IMR-90 (cell line): ENCODE measurements around the gene CWC27. TPM values are rescaled to one million over a fixed set of nuclear protein-coding genes. Genes with fewer than 3 reads are reported as not detected.

Experiments used
- ATAC-seq: fragments of 200-7000 bp; cut with Tn5 transposase; 2 replicates; pipeline ENCODE4 v1.9.1; 2020; ENCODE audit warnings: low read depth, mild to moderate bottlenecking, moderate library complexity
- BruUV-seq: library from RNA; stranded (reverse); fragments of 400-500 nt; replicated peaks from 2 replicates; lab custom pipeline; 2021; lab: Mats Ljungman, UMichigan
- CTCF ChIA-PET: fragments of 300-600 bp; formaldehyde crosslinking; extraction: SDS; loops from one replicate; lab custom pipeline; 2021; ENCODE audit warnings: antibody characterized with exemption; lab: Yijun Ruan, JAX
- POLR2A ChIA-PET: fragments of 300-600 bp; sonication (Branson Sonifier 250); formaldehyde crosslinking; loops from one replicate; lab custom pipeline; 2022; ENCODE audit warnings: antibody characterized with exemption; ENCODE audit not compliant: unreplicated experiment; lab: Charles Lee
- DNase-seq: peaks from one replicate; pipeline ENCODE4 v3.0.0; 2013
- H2AFZ ChIP-seq: replicated peaks from 2 replicates; pipeline ENCODE3; 2013; ENCODE audit warnings: low read length, mild to moderate bottlenecking; ENCODE audit not compliant: poor library complexity
- H2AK5ac ChIP-seq: 2 replicates; pipeline ENCODE4 v1.6.1; 2013; ENCODE audit warnings: low read depth, low read length, inconsistent platforms
- H2AK9ac ChIP-seq: replicated peaks from 2 replicates; pipeline ENCODE3; 2013; ENCODE audit warnings: mild to moderate bottlenecking, low read depth, low read length, moderate library complexity; ENCODE audit not compliant: poor library complexity
- H2BK120ac ChIP-seq: 2 replicates; pipeline ENCODE4 v1.6.1; 2013; ENCODE audit warnings: low read depth, low read length, inconsistent platforms
- H2BK15ac ChIP-seq: 3 replicates; pipeline ENCODE4 v1.6.1; 2013; ENCODE audit warnings: low read depth, low read length, inconsistent platforms
- H2BK20ac ChIP-seq: 2 replicates; pipeline ENCODE4 v1.6.1; 2013; ENCODE audit warnings: low read depth, mild to moderate bottlenecking, inconsistent platforms, low read length, moderate library complexity
- H2BK5ac ChIP-seq: 2 replicates; pipeline ENCODE4 v1.6.1; 2013; ENCODE audit warnings: mild to moderate bottlenecking, low read depth, low read length, inconsistent platforms; ENCODE audit not compliant: poor library complexity, severe bottlenecking
- H3K14ac ChIP-seq: replicated peaks from 2 replicates; pipeline ENCODE4 v1.6.1; 2013; ENCODE audit warnings: low read depth, low read length, inconsistent platforms
- H3K18ac ChIP-seq: 2 replicates; pipeline ENCODE4 v1.6.1; 2013; ENCODE audit warnings: low read depth, low read length, control low read depth
- H3K23ac ChIP-seq: 2 replicates; pipeline ENCODE4 v1.6.1; 2013; ENCODE audit warnings: low read depth, low read length, inconsistent platforms
- H3K27ac ChIP-seq: 2 replicates; pipeline ENCODE4 v1.5.1; 2013; ENCODE audit warnings: mild to moderate bottlenecking, control low read depth, low read length; ENCODE audit not compliant: insufficient read depth
- H3K27me3 ChIP-seq: 2 replicates; pipeline ENCODE4 v1.6.1; 2013; ENCODE audit warnings: low read length; ENCODE audit not compliant: control insufficient read depth, insufficient read depth
- H3K36me3 ChIP-seq: 2 replicates; pipeline ENCODE4 v1.6.1; 2013; ENCODE audit warnings: low read length, mixed read lengths; ENCODE audit not compliant: control insufficient read depth, insufficient read depth
- H3K4ac ChIP-seq: 2 replicates; pipeline ENCODE4 v1.6.1; 2013; ENCODE audit warnings: low read depth, low read length, inconsistent platforms
- H3K4me1 ChIP-seq: 2 replicates; pipeline ENCODE4 v1.6.1; 2013; ENCODE audit warnings: low read length, mixed read lengths; ENCODE audit not compliant: control insufficient read depth, insufficient read depth
- H3K4me2 ChIP-seq: 2 replicates; pipeline ENCODE4 v1.6.1; 2013; ENCODE audit warnings: low read depth, mild to moderate bottlenecking, control low read depth, low read length, moderate library complexity
- H3K4me3 ChIP-seq: 2 replicates; pipeline ENCODE4 v1.5.1; 2013; ENCODE audit warnings: low read depth, mild to moderate bottlenecking, control low read depth, low read length, moderate library complexity; ENCODE audit not compliant: insufficient read depth
- H3K56ac ChIP-seq: 2 replicates; pipeline ENCODE4 v1.6.1; 2013; ENCODE audit warnings: low read length, inconsistent platforms; ENCODE audit not compliant: insufficient read depth; ENCODE audit errors: extremely low read depth
- H3K79me1 ChIP-seq, 2 experiments: 2 replicates each; pipeline ENCODE4 v1.6.1; 2013; ENCODE audit warnings: low read length in 2 of 2, inconsistent platforms in 1 of 2, low read depth in 1 of 2
- H3K9ac ChIP-seq: 2 replicates; pipeline ENCODE4 v1.6.1; 2013; ENCODE audit warnings: low read depth, low read length, control low read depth
- H3K9me1 ChIP-seq: 2 replicates; pipeline ENCODE4 v1.6.1; 2013; ENCODE audit warnings: low read length, inconsistent platforms; ENCODE audit not compliant: insufficient read depth
- H3K9me3 ChIP-seq: 2 replicates; pipeline ENCODE4 v1.6.1; 2013; ENCODE audit warnings: low read length; ENCODE audit not compliant: control insufficient read depth, insufficient read depth
- H4K20me1 ChIP-seq: 2 replicates; pipeline ENCODE4 v1.6.1; 2013; ENCODE audit warnings: low read length, inconsistent platforms; ENCODE audit not compliant: insufficient read depth
- H4K5ac ChIP-seq: 2 replicates; pipeline ENCODE4 v1.6.1; 2013; ENCODE audit warnings: mild to moderate bottlenecking, low read depth, low read length, control low read depth
- H4K8ac ChIP-seq, 2 experiments: 2 replicates each; pipeline ENCODE4 v1.6.1; 2013; ENCODE audit warnings: low read depth in 2 of 2, low read length in 2 of 2, control low read depth in 1 of 2, inconsistent platforms in 1 of 2
- H4K91ac ChIP-seq: 2 replicates; pipeline ENCODE4 v1.6.1; 2013; ENCODE audit warnings: low read depth, low read length, inconsistent platforms; ENCODE audit not compliant: insufficient read depth
- BHLHE40 ChIP-seq: fragments of 150-350 bp; IDR thresholded peaks from 2 replicates; pipeline ENCODE4 v1.6.1; 2016; ENCODE audit warnings: mild to moderate bottlenecking, low read depth, low read length
- CEBPB ChIP-seq: IDR thresholded peaks from 2 replicates; pipeline ENCODE4 v1.6.1; 2012; ENCODE audit warnings: low read depth, low read length, improper control_type of control experiment
- CHD1 ChIP-seq: IDR thresholded peaks from 2 replicates; pipeline ENCODE4 v1.6.1; 2012; ENCODE audit warnings: low read depth, low read length, improper control_type of control experiment
- CTCF ChIP-seq: conservative IDR thresholded peaks from 2 replicates; pipeline ENCODE4 v1.5.1; 2012; ENCODE audit warnings: mild to moderate bottlenecking, low read depth, low read length, improper control_type of control experiment
- FOS ChIP-seq: fragments of 150-350 bp; IDR thresholded peaks from 2 replicates; pipeline ENCODE4 v1.6.1; 2016; ENCODE audit warnings: low read depth, low read length
- MXI1 ChIP-seq: IDR thresholded peaks from 2 replicates; pipeline ENCODE4 v1.6.1; 2012; ENCODE audit warnings: low read depth, mild to moderate bottlenecking, low read length, moderate library complexity, borderline replicate concordance
- NFE2L2 ChIP-seq: fragments of 150-350 bp; IDR thresholded peaks from 2 replicates; pipeline ENCODE4 v1.6.1; 2016; ENCODE audit warnings: low read depth, mild to moderate bottlenecking, low read length
- RCOR1 ChIP-seq: IDR thresholded peaks from 2 replicates; pipeline ENCODE4 v1.6.1; 2012; ENCODE audit warnings: mild to moderate bottlenecking, low read length, improper control_type of control experiment; ENCODE audit not compliant: insufficient replicate concordance
- RFX5 ChIP-seq: IDR thresholded peaks from 2 replicates; pipeline ENCODE4 v1.8.0; 2012; ENCODE audit warnings: low read depth, mild to moderate bottlenecking, low read length, moderate library complexity
- SMC3 ChIP-seq: fragments of 150-350 bp; IDR thresholded peaks from 2 replicates; pipeline ENCODE4 v1.6.1; 2016; ENCODE audit warnings: low read depth, mild to moderate bottlenecking, antibody characterized with exemption, low read length, moderate library complexity
- USF2 ChIP-seq: fragments of 150-350 bp; IDR thresholded peaks from 2 replicates; pipeline ENCODE4 v1.6.1; 2017; ENCODE audit warnings: mild to moderate bottlenecking, antibody characterized with exemption, low read length, low read depth
- WGBS, 2 experiments: methylation state at CpG; one replicate each; pipeline versions ENCODE4 v1.1.5 to v1.1.7; 2013; ENCODE audit warnings: missing lambda C conversion rate in 2 of 2; ENCODE audit not compliant: insufficient read length in 1 of 2; ENCODE audit errors: extremely low coverage in 2 of 2; 5-methylcytosine and 5-hydroxymethylcytosine counted together
- dilution Hi-C: fragments of 300-500 bp; cut with HindIII; formaldehyde crosslinking; loops from one replicate; pipeline ENCODE4 v1.14.3; 2018; ENCODE audit warnings: low sequenced_read_pairs; ENCODE audit not compliant: unreplicated experiment
- in situ Hi-C: fragments of 300-500 bp; cut with MboI; formaldehyde crosslinking; loops from 3 replicates; pipeline ENCODE4 v1.14.3; 2019; ENCODE audit warnings: low sequenced_read_pairs, inconsistent platforms, mixed read lengths
- intact Hi-C: fragments of 100-400 bp; cut with micrococcal nuclease; formaldehyde crosslinking; loops from 2 replicates; pipeline ENCODE4 v1.10.0; 2022
- polyA plus RNA-seq, 3 experiments: library from polyadenylated mRNA; depleted of rRNA; stranded (reverse); fragments of >200 nt; gene quantifications; 2 replicates each; pipeline ENCODE4 v1.2.3, GENCODE V29; 2012; ENCODE audit warnings: low replicate concordance in 1 of 3
- total RNA-seq: library from RNA; depleted of rRNA; stranded (reverse); fragments of >200 nt; gene quantifications from 2 replicates; pipeline ENCODE4 v1.2.3, GENCODE V29; 2012

CWC27 gene
- total and polyA plus RNA-seq, 2 of the 4 experiments (the other 2 are of a cell fraction) = 13.3 to 17.1 TPM

- ATAC-seq (no peak), DNase-seq (no peak)
- H3K4me1 ChIP-seq = no peaks in the 10 kb centered on the region; the same call in 1 of the 2 replicates
- 89% methylated on average over 2 of the region's 5 CpGs; no CpG with 5 or more reads in 1 of the 2 experiments for WGBS, 2 experiments
- no peak overlapping the region for H4K5ac ChIP-seq
- H4K20me1 ChIP-seq = no peaks in the 10 kb centered on the region
- no peak overlapping the region for H4K91ac ChIP-seq
- H3K9me3 ChIP-seq = peaks cover 1% of the 10 kb centered on the region; the same call in 1 of the 2 replicates
- no peak overlapping the region for H2BK20ac ChIP-seq
- H2BK120ac ChIP-seq = no peak overlapping the region
- dilution Hi-C loops = no loop called here
- no peaks in the 10 kb centered on the region for H3K9me1 ChIP-seq
- intact Hi-C loops = no loop called here
- H3K4me3 ChIP-seq = no peak overlapping the region
- CTCF ChIA-PET = no interaction called here
- H3K27me3 ChIP-seq = no peaks in the 10 kb centered on the region
- H3K23ac ChIP-seq = no peak overlapping the region
- no peak overlapping the region for H2AK5ac ChIP-seq
- H3K4me2 ChIP-seq = no peak overlapping the region
- H3K14ac ChIP-seq = no peak overlapping the region
- POLR2A ChIA-PET = no interaction called here
- no peak overlapping the region; the same call in 1 of the 2 replicates for H3K18ac ChIP-seq
- H2AFZ ChIP-seq = no peak overlapping the region
- H3K56ac ChIP-seq = no peak overlapping the region
- H2BK15ac ChIP-seq = no peak overlapping the region
- no peaks in the 10 kb centered on the region for H3K79me1 ChIP-seq
- no peak overlapping the region for H2BK5ac ChIP-seq
- H3K4ac ChIP-seq = no peak overlapping the region
- BruUV-seq = no TSS peak
- H3K36me3 ChIP-seq = peaks cover 3% of the 10 kb centered on the region
- in situ Hi-C loops = no loop called here
- no peak overlapping the region for H3K27ac ChIP-seq
- no peak overlapping the region for H3K9ac ChIP-seq
- TF ChIP-seq RCOR1 = no peak
- TF ChIP-seq BHLHE40 = no peak
- no peak for TF ChIP-seq USF2
- TF ChIP-seq RFX5 = no peak
- TF ChIP-seq CTCF = no peak
- TF ChIP-seq CEBPB = no peak
- no peak for TF ChIP-seq NFE2L2
- TF ChIP-seq SMC3 = no peak
- TF ChIP-seq MXI1 = no peak
- no peak for TF ChIP-seq CHD1
- no peak for TF ChIP-seq FOS
- H2AK9ac ChIP-seq = no peak overlapping the region
- H4K8ac ChIP-seq = no peak overlapping the region; a peak in 1 of 4 replicates
Measured at GRCh38 chr5:64969578-64969977, 200.8 kb downstream of the CWC27 start.
